ENCODE measurements around the gene DHDH.

DHDH gene

GRCh38 chr19:48950830-48951519 is 17.5 kb downstream of the DHDH start:
- DNase-seq = no peak

- DNase-seq = no peak
These were observed 19.6 kb downstream of the DHDH start for GRCh38 chr19:48953141-48953540.

GRCh38 chr19:48953990-48954594 is 20.6 kb downstream of the DHDH start:
- DNase-seq = no peak

GRCh38 chr19:48954595-48955307 is 21.3 kb downstream of the DHDH start, which contains the start of gene BAX:
Gene BAX, plus strand, starts transcription at chr19:48954875. Its CDS starts 54 bp downstream, at chr19:48954929.
- peak; percentile 64 to 96 (median 88) for DNase-seq

- no peak for DNase-seq
These were observed 21.9 kb downstream of the DHDH start for GRCh38 chr19:48955308-48955958.

- DNase-seq = no peak
These were observed 24.5 kb downstream of the DHDH start for GRCh38 chr19:48958006-48958405.

GRCh38 chr19:48959341-48960239 is 26.1 kb downstream of the DHDH start:
- DNase-seq = no peak

- DNase-seq = no peak
These were observed 27.7 kb downstream of the DHDH start for GRCh38 chr19:48961051-48961649.

- DNase-seq = no peak
These were observed 28.2 kb downstream of the DHDH start for GRCh38 chr19:48961673-48962028.

- DNase-seq = peak in 6 of 14 donors; percentile 6 to 44 (median 26)
These were observed 28.7 kb downstream of the DHDH start for GRCh38 chr19:48962029-48962848.

- DNase-seq = no peak
These were observed 29.3 kb downstream of the DHDH start for GRCh38 chr19:48962849-48963165.

- DNase-seq = peak in 13 of 14 donors; percentile 17 to 80 (median 67)
These were observed 30.1 kb downstream of the DHDH start for GRCh38 chr19:48963371-48964204.

GRCh38 chr19:48964205-48965039 is 30.9 kb downstream of the DHDH start:
- DNase-seq = peak in 6 of 14 donors; percentile 37 to 71 (median 54)

GRCh38 chr19:48965040-48965805 is 31.7 kb downstream of the DHDH start, which contains the start of gene FTL:
Gene FTL, plus strand, starts transcription at chr19:48965309. Its CDS starts 199 bp downstream, at chr19:48965508.
- DNase-seq = peak; percentile 69 to 98 (median 96)

- peak; percentile 20 to 91 (median 82) for DNase-seq
These were observed 32.5 kb downstream of the DHDH start for GRCh38 chr19:48965806-48966540.

GRCh38 chr19:48966541-48967345 is 33.2 kb downstream of the DHDH start:
- peak in 4 of 14 donors; percentile 26 to 37 (median 36) for DNase-seq

Data from C1 segment of cervical spinal cord (tissue), 14 donors.